ENCODE measurements around the gene TMEM82. TPM values are rescaled to one million over a fixed set of nuclear protein-coding genes. Genes with fewer than 3 reads are reported as not detected.

Gene TMEM82
- total RNA-seq, 2 experiments from 2014 or later: not detected

DNA sequence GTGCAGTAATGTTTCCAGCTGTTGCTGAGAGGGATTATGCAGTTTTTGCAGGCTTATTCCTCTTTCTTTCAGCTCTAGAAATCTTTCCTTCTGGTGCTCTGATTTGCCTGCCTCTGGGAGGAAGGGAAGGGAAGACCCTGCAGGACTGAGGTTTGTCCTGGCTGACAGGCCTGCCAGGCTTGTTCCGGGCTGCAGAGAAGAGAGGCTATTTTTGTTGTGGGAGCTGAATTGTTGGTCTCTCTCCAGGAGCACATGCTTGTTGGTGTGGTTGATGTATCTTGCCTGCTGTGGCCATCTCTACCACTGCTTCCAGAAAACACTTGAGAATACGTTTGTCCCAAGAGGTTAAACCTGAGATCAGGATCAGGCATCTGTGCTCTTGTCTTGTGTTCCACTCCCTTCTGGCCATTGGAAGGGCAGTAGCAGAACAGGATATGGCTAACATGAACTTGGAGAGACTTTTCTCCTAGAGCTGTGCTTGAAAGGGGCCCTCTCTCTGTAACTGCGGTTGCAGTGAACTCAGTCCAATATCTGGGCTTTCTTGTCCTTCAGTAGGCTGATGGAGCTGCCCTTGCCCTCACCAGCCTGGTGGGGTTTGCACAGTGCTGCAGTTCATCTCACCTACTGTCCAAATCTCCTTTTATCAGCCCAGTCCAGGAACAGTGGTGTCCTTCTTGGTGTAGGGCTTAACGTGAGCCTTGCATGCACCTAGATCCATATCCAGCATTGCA is 27.7 kb upstream of the TMEM82 start:
- H3K27me3 Mint-ChIP-seq: no peaks in the 10 kb centered on the region
- no peak overlapping the region for H3K4me3 Mint-ChIP-seq
- Histone ChIP-seq H3K36me3 (ENCODE audit: insufficient read depth, low read length) (peaks cover 39% of the 10 kb centered on the region), H3K9me3 (ENCODE audit: control insufficient read depth in 1 of 2, insufficient read depth in 1 of 2, low read length in 2 of 2) (no peaks in the 10 kb centered on the region), H3K27ac (ENCODE audit: low read depth in 1 of 2, low read length in 2 of 2) (no peak overlapping the region), H3K4me3 (ENCODE audit: low read length) (no peak overlapping the region), H3K4me1 (ENCODE audit: insufficient read depth, low read length) (no peaks in the 10 kb centered on the region), H3K27me3 (ENCODE audit: control insufficient read depth in 1 of 2, insufficient read depth in 2 of 2, low read length in 2 of 2) (no peaks in the 10 kb centered on the region)
- no peak overlapping the region for H3K27ac Mint-ChIP-seq
- H3K9me3 Mint-ChIP-seq: no peaks in the 10 kb centered on the region
- no peak for DNase-seq
- peaks cover 2% of the 10 kb centered on the region for H3K4me1 Mint-ChIP-seq (ENCODE audit: low read depth)
- H3K36me3 Mint-ChIP-seq (ENCODE audit: low read depth): peaks cover 41% of the 10 kb centered on the region
- CTCF ChIA-PET: interaction anchor here (0.6 kb wide), 1 partner anchor 10 kb away, joined by 3 read pairs; no protein-coding TSS in a partner anchor
- no peak for TF ChIP-seq CTCF (IDR thresholded peaks at IDR 0.05)
- POLR2A ChIA-PET: no interaction called here
- no peak for ATAC-seq (ENCODE audit: poor library complexity)
- intact Hi-C loops (cut with DNase I, micrococcal nuclease): no loop called here

GRCh38 chr1:15717418-15718125 is 24.7 kb upstream of the TMEM82 start:
- H3K9me3 ChIP-seq (ENCODE audit: control insufficient read depth in 1 of 2, insufficient read depth in 1 of 2, low read length in 2 of 2): no peaks in the 10 kb centered on the region
- no peak overlapping the region for H3K4me3 ChIP-seq (ENCODE audit: low read length)
- ChIA-PET POLR2A (no interaction called here), CTCF (no interaction called here)
- intact Hi-C loops (cut with DNase I, micrococcal nuclease): no loop called here
- Mint-ChIP-seq H3K9me3 (no peaks in the 10 kb centered on the region), H3K4me3 (no peak overlapping the region), H3K4me1 (ENCODE audit: low read depth) (no peaks in the 10 kb centered on the region), H3K27ac (no peak overlapping the region), H3K27me3 (no peaks in the 10 kb centered on the region), H3K36me3 (ENCODE audit: low read depth) (peaks cover 61% of the 10 kb centered on the region)
- ATAC-seq (ENCODE audit: poor library complexity) (no peak), DNase-seq (no peak)
- TF ChIP-seq CTCF (IDR thresholded peaks at IDR 0.05): no peak
- no peak overlapping the region for H3K27ac ChIP-seq (ENCODE audit: low read depth in 1 of 2, low read length in 2 of 2)
- no peaks in the 10 kb centered on the region for H3K4me1 ChIP-seq (ENCODE audit: insufficient read depth, low read length)
- H3K36me3 ChIP-seq (ENCODE audit: insufficient read depth, low read length): peaks cover 62% of the 10 kb centered on the region
- H3K27me3 ChIP-seq (ENCODE audit: control insufficient read depth in 1 of 2, insufficient read depth in 2 of 2, low read length in 2 of 2): no peaks in the 10 kb centered on the region

DNA sequence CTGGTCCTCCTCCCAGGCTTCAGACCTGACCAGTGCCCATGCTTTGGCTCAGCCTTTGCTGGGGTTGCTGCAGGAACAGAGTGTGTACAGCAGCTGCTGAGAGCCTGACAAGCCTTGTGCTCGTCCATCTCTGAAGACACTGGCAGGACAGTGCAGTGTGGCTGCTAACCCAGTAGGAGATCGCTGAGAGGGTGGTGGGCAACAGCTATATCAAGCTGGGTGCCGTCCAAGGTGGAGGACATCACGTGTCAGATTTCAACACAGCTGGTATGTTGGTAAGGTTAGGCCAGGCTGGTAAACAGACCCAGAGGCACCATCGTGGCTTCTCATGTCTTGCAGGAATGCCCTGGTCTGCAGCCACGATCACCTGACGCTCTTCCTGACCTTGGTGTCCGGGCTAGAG is 24.1 kb upstream of the TMEM82 start:
- POLR2A ChIA-PET: no interaction called here
- no peak overlapping the region for H3K27ac Mint-ChIP-seq

More for the DNA sequence above, 24.1 kb upstream of the TMEM82 start:
- no peaks in the 10 kb centered on the region for H3K9me3 Mint-ChIP-seq
- DNase-seq (no peak), ATAC-seq (ENCODE audit: poor library complexity) (no peak)
- intact Hi-C loops (cut with DNase I, micrococcal nuclease): no loop called here
- Histone ChIP-seq H3K9me3 (ENCODE audit: control insufficient read depth in 1 of 2, insufficient read depth in 1 of 2, low read length in 2 of 2) (no peaks in the 10 kb centered on the region), H3K36me3 (ENCODE audit: insufficient read depth, low read length) (peaks cover 66% of the 10 kb centered on the region), H3K4me3 (ENCODE audit: low read length) (no peak overlapping the region), H3K27ac (ENCODE audit: low read depth in 1 of 2, low read length in 2 of 2) (no peak overlapping the region), H3K27me3 (ENCODE audit: control insufficient read depth in 1 of 2, insufficient read depth in 2 of 2, low read length in 2 of 2) (no peaks in the 10 kb centered on the region), H3K4me1 (ENCODE audit: insufficient read depth, low read length) (no peaks in the 10 kb centered on the region)
- CTCF ChIA-PET: no interaction called here
- H3K27me3 Mint-ChIP-seq: no peaks in the 10 kb centered on the region
- H3K4me1 Mint-ChIP-seq (ENCODE audit: low read depth): no peaks in the 10 kb centered on the region
- no peak overlapping the region for H3K4me3 Mint-ChIP-seq
- TF ChIP-seq CTCF (IDR thresholded peaks at IDR 0.05): no peak
- peaks cover 67% of the 10 kb centered on the region for H3K36me3 Mint-ChIP-seq (ENCODE audit: low read depth)

Data from CD4-positive, alpha-beta T cell (primary cell).